HUES6 (cell line): ENCODE measurements around the gene ARID4B.
"Not testable (repeated sequence)": the region's sequence is repeated elsewhere in the genome, so short reads cannot be mapped to it uniquely, and the experiment has no call there.

Experiments used
- H3K27ac ChIP-seq: 2 replicates; pipeline ENCODE4 v1.7.0; 2013; ENCODE audit warnings: low read depth, mild to moderate bottlenecking, low read length, inconsistent platforms
- H3K27me3 ChIP-seq: 2 replicates; pipeline ENCODE4 v1.6.1; 2013; ENCODE audit warnings: low read length; ENCODE audit not compliant: control insufficient read depth, insufficient read depth
- H3K36me3 ChIP-seq: 2 replicates; pipeline ENCODE4 v1.6.1; 2013; ENCODE audit warnings: low read length; ENCODE audit not compliant: control insufficient read depth, insufficient read depth
- H3K4me1 ChIP-seq: 2 replicates; pipeline ENCODE4 v1.6.1; 2013; ENCODE audit warnings: low read length; ENCODE audit not compliant: control insufficient read depth, insufficient read depth
- H3K4me3 ChIP-seq: 2 replicates; pipeline ENCODE4 v1.5.1; 2013; ENCODE audit warnings: low read depth, low read length
- H3K9ac ChIP-seq: one replicate; pipeline ENCODE4 v1.6.1; 2013; ENCODE audit warnings: mild to moderate bottlenecking, low read length
- H3K9me3 ChIP-seq: 2 replicates; pipeline ENCODE4 v1.6.1; 2013; ENCODE audit warnings: low read depth, low read length; ENCODE audit not compliant: control insufficient read depth, insufficient read depth

The ARID4B gene

GRCh38 chr1:235279694-235280093 lies 48.3 kb downstream of the ARID4B start:
- no peak overlapping the region for H3K9ac ChIP-seq
- H3K27ac ChIP-seq = no peak overlapping the region

GRCh38 chr1:235278915-235279292 lies 49.1 kb downstream of the ARID4B start:
- H3K36me3 ChIP-seq = no peaks in the 10 kb centered on the region
- H3K4me1 ChIP-seq = peaks cover 31% of the 10 kb centered on the region
- no peaks in the 10 kb centered on the region for H3K27me3 ChIP-seq
- no peak overlapping the region for H3K9ac ChIP-seq
- no peaks in the 10 kb centered on the region for H3K9me3 ChIP-seq
- 0 out of 2 replicates have a peak overlapping the region, but pooled peaks have one; percentile 52 for H3K27ac ChIP-seq
- no peak overlapping the region for H3K4me3 ChIP-seq

More at GRCh38 chr1:235279694-235280093, 48.3 kb downstream of the ARID4B start:
- Histone ChIP-seq H3K9me3 (no peaks in the 10 kb centered on the region), H3K27me3 (no peaks in the 10 kb centered on the region), H3K4me3 (no peak overlapping the region), H3K4me1 (peaks cover 31% of the 10 kb centered on the region), H3K36me3 (no peaks in the 10 kb centered on the region)

GRCh38 chr1:235278233-235278914 lies 49.6 kb downstream of the ARID4B start:
- H3K36me3 ChIP-seq = no peaks in the 10 kb centered on the region
- H3K4me1 ChIP-seq = peaks cover 31% of the 10 kb centered on the region
- H3K27ac ChIP-seq = 0 out of 2 replicates have a peak overlapping the region, but pooled peaks have one; percentile 52
- no peaks in the 10 kb centered on the region for H3K27me3 ChIP-seq
- H3K4me3 ChIP-seq = no peak overlapping the region
- no peaks in the 10 kb centered on the region for H3K9me3 ChIP-seq
- H3K9ac ChIP-seq = no peak overlapping the region

- Histone ChIP-seq H3K4me3 (no peak overlapping the region), H3K27me3 (no peaks in the 10 kb centered on the region), H3K9ac (no peak overlapping the region), H3K36me3 (no peaks in the 10 kb centered on the region), H3K9me3 (no peaks in the 10 kb centered on the region), H3K27ac (no peak overlapping the region), H3K4me1 (peaks cover 31% of the 10 kb centered on the region)
These were observed 50.3 kb downstream of the ARID4B start for GRCh38 chr1:235277709-235278108.

- Histone ChIP-seq H3K27ac (no peak overlapping the region), H3K4me3 (no peak overlapping the region), H3K4me1 (peaks cover 27% of the 10 kb centered on the region)
These were observed 52.1 kb downstream of the ARID4B start for GRCh38 chr1:235275836-235276235.

GRCh38 chr1:235275223-235275622 lies 52.8 kb downstream of the ARID4B start:
- H3K9me3 ChIP-seq = no peaks in the 10 kb centered on the region
- no peak overlapping the region for H3K4me3 ChIP-seq
- H3K27ac ChIP-seq = no peak overlapping the region
- no peak overlapping the region for H3K9ac ChIP-seq
- no peaks in the 10 kb centered on the region for H3K36me3 ChIP-seq
- H3K4me1 ChIP-seq = peaks cover 28% of the 10 kb centered on the region
- no peaks in the 10 kb centered on the region for H3K27me3 ChIP-seq

More at GRCh38 chr1:235275836-235276235, 52.1 kb downstream of the ARID4B start:
- Histone ChIP-seq H3K36me3 (no peaks in the 10 kb centered on the region), H3K27me3 (no peaks in the 10 kb centered on the region), H3K9me3 (no peaks in the 10 kb centered on the region), H3K9ac (no peak overlapping the region)

- Histone ChIP-seq H3K9ac (no peak overlapping the region), H3K27me3 (no peaks in the 10 kb centered on the region), H3K4me1 (peaks cover 7% of the 10 kb centered on the region), H3K4me3 (no peak overlapping the region), H3K9me3 (no peaks in the 10 kb centered on the region), H3K36me3 (no peaks in the 10 kb centered on the region), H3K27ac (no peak overlapping the region)
These were observed 55.1 kb downstream of the ARID4B start for GRCh38 chr1:235272851-235273250.

GRCh38 chr1:235270625-235271024 lies 57.4 kb downstream of the ARID4B start:
- H3K27ac ChIP-seq = peak overlapping the region; percentile 21; the same call in 1 of the 2 replicates
- peaks cover 13% of the 10 kb centered on the region for H3K4me1 ChIP-seq
- no peaks in the 10 kb centered on the region for H3K36me3 ChIP-seq
- no peak overlapping the region for H3K9ac ChIP-seq
- H3K9me3 ChIP-seq = no peaks in the 10 kb centered on the region
- no peaks in the 10 kb centered on the region for H3K27me3 ChIP-seq
- H3K4me3 ChIP-seq = peak overlapping the region; percentile 15; the same call in 1 of the 2 replicates

GRCh38 chr1:235269990-235270389 lies 58.0 kb downstream of the ARID4B start:
- not testable (repeated sequence) for H3K4me3 ChIP-seq, H3K9me3 ChIP-seq, H3K36me3 ChIP-seq, H3K9ac ChIP-seq, H3K27me3 ChIP-seq
- 0 out of 2 replicates have a peak overlapping the region, but pooled peaks have one; percentile 21 for H3K27ac ChIP-seq
- peaks cover 13% of the 10 kb centered on the region for H3K4me1 ChIP-seq

- Histone ChIP-seq H3K27me3 (no peaks in the 10 kb centered on the region), H3K4me1 (peaks cover 13% of the 10 kb centered on the region), H3K9ac (no peak overlapping the region), H3K9me3 (no peaks in the 10 kb centered on the region), H3K27ac (no peak overlapping the region), H3K4me3 (no peak overlapping the region), H3K36me3 (no peaks in the 10 kb centered on the region)
These were observed 59.4 kb downstream of the ARID4B start for GRCh38 chr1:235268379-235269125.

- H3K4me1 ChIP-seq = peaks cover 13% of the 10 kb centered on the region
- no peak overlapping the region for H3K27ac ChIP-seq
- H3K4me3 ChIP-seq = no peak overlapping the region
- H3K36me3 ChIP-seq = no peaks in the 10 kb centered on the region
- no peaks in the 10 kb centered on the region for H3K9me3 ChIP-seq
- no peaks in the 10 kb centered on the region for H3K27me3 ChIP-seq
- H3K9ac ChIP-seq = no peak overlapping the region
These were observed 61.0 kb downstream of the ARID4B start for GRCh38 chr1:235266967-235267366.
